Dermis blood vessel endothelial cell (primary cell): ENCODE data around the gene SMIM21. TPM values are rescaled to one million over a fixed set of nuclear protein-coding genes. Genes with fewer than 3 reads are reported as not detected.

ENCODE experiments used
- DNase-seq: peaks from one replicate; pipeline ENCODE4 v3.0.0; 2010
- total RNA-seq: library from RNA; depleted of rRNA; stranded (reverse); fragments of >200 nt; gene quantifications from 2 replicates; pipeline ENCODE4 v1.2.3, GENCODE V29; 2014

The SMIM21 gene
- total RNA-seq, result not detected in 2 replicates

- DNase-seq, result no peak
Observed at GRCh38 chr18:75427603-75428002, at the start of gene SMIM21. Gene SMIM21, minus strand, starts transcription at chr18:75427703. Its CDS starts 140 bp downstream, at chr18:75427563.

GRCh38 chr18:75475228-75475627 is 47.7 kb upstream of the SMIM21 start:
- DNase-seq, result peak; percentile 67

GRCh38 chr18:75474332-75474731 is 46.8 kb upstream of the SMIM21 start:
- no peak for DNase-seq

- DNase-seq, result no peak
Observed at GRCh38 chr18:75473316-75473715, 45.8 kb upstream of the SMIM21 start.

- no peak for DNase-seq
Observed at GRCh38 chr18:75472906-75473305, 45.4 kb upstream of the SMIM21 start.

GRCh38 chr18:75472396-75472795 is 44.9 kb upstream of the SMIM21 start:
- DNase-seq, result no peak

- no peak for DNase-seq
Observed at GRCh38 chr18:75471850-75472249, 44.3 kb upstream of the SMIM21 start.

- DNase-seq, result no peak
Observed at GRCh38 chr18:75467851-75468250, 40.3 kb upstream of the SMIM21 start.

- no peak for DNase-seq
Observed at GRCh38 chr18:75467281-75467795, 39.8 kb upstream of the SMIM21 start.

GRCh38 chr18:75464356-75464755 is 36.9 kb upstream of the SMIM21 start:
- no peak for DNase-seq

- DNase-seq, result no peak
Observed at GRCh38 chr18:75462178-75462832, 34.8 kb upstream of the SMIM21 start.

- no peak for DNase-seq
Observed at GRCh38 chr18:75456199-75456631, 28.7 kb upstream of the SMIM21 start.

- peak; percentile 26 for DNase-seq
Observed at GRCh38 chr18:75455249-75456198, 28.0 kb upstream of the SMIM21 start.

GRCh38 chr18:75454022-75454795 is 26.7 kb upstream of the SMIM21 start:
- DNase-seq, result no peak

GRCh38 chr18:75450906-75451305 is 23.4 kb upstream of the SMIM21 start:
- no peak for DNase-seq

- no peak for DNase-seq
Observed at GRCh38 chr18:75441896-75442295, 14.4 kb upstream of the SMIM21 start.

GRCh38 chr18:75439348-75439747 is 11.8 kb upstream of the SMIM21 start:
- no peak for DNase-seq

GRCh38 chr18:75438891-75439290 is 11.4 kb upstream of the SMIM21 start:
- no peak for DNase-seq

GRCh38 chr18:75437979-75438378 is 10.5 kb upstream of the SMIM21 start:
- no peak for DNase-seq

GRCh38 chr18:75433098-75433497 is 5.6 kb upstream of the SMIM21 start:
- no peak for DNase-seq

GRCh38 chr18:75429975-75430374 is 2.5 kb upstream of the SMIM21 start:
- no peak for DNase-seq

GRCh38 chr18:75428490-75428889 is 987 bp upstream of the SMIM21 start:
- DNase-seq, result no peak
